HL-60 (cell line): ENCODE data around the gene TMEM31.

ENCODE experiments used
- DNase-seq, 2 experiments: peaks; one replicate each; pipeline ENCODE4 v3.0.0-alpha.2; 2010 to 2020; ENCODE audit warnings: low read depth in 1 of 2, low spot score in 1 of 2
- H3K27ac ChIP-seq: fragments of 250-450 bp; sonication (Bioruptor Pico); replicated peaks from 2 replicates; pipeline ENCODE4 v1.5.1; 2020; ENCODE audit warnings: mild to moderate bottlenecking, moderate library complexity
- H3K27me3 ChIP-seq: fragments of 250-450 bp; sonication (Bioruptor Pico); 2 replicates; pipeline ENCODE4 v1.5.1; 2021; ENCODE audit warnings: mild to moderate bottlenecking, moderate library complexity; ENCODE audit not compliant: insufficient read depth, poor library complexity, severe bottlenecking
- H3K4me3 ChIP-seq: replicated peaks from 2 replicates; pipeline ENCODE4 v1.5.1; 2011; ENCODE audit warnings: mild to moderate bottlenecking, control low read depth, low read length; ENCODE audit not compliant: insufficient read depth
- CTCF ChIP-seq: IDR thresholded peaks from one replicate; pipeline ENCODE4 v1.5.1; 2011; ENCODE audit warnings: low read length, control low read depth, inconsistent platforms; ENCODE audit not compliant: insufficient read depth
- GABPA ChIP-seq: IDR thresholded peaks from 2 replicates; pipeline ENCODE4 v1.6.1; 2012; ENCODE audit warnings: low read depth
- POLR2AphosphoS5 ChIP-seq: IDR thresholded peaks from 2 replicates; pipeline ENCODE4 v1.6.1; 2012; ENCODE audit warnings: low read depth
- REST ChIP-seq: IDR thresholded peaks from 2 replicates; pipeline ENCODE4 v1.6.1; 2012; ENCODE audit warnings: low read depth; ENCODE audit not compliant: insufficient replicate concordance
- SPI1 ChIP-seq: IDR thresholded peaks from 2 replicates; pipeline ENCODE4 v1.6.1; 2012; ENCODE audit warnings: low read depth, mild to moderate bottlenecking, borderline replicate concordance

TMEM31 gene

GRCh38 chrX:103718120-103718519 lies 7.4 kb downstream of the TMEM31 start:
- DNase-seq = no peak
- no peak overlapping the region for H3K27ac ChIP-seq
- no peak for TF ChIP-seq GABPA
- no peak for TF ChIP-seq SPI1
- TF ChIP-seq POLR2AphosphoS5 = no peak

GRCh38 chrX:103722505-103722904 lies 11.8 kb downstream of the TMEM31 start:
- no peak for DNase-seq
- no peak overlapping the region for H3K4me3 ChIP-seq
- TF ChIP-seq SPI1 (no peak), POLR2AphosphoS5 (no peak), REST (no peak), GABPA (no peak), CTCF (no peak)
- no peaks in the 10 kb centered on the region for H3K27me3 ChIP-seq
- no peak overlapping the region for H3K27ac ChIP-seq

More at GRCh38 chrX:103718120-103718519, 7.4 kb downstream of the TMEM31 start:
- no peaks in the 10 kb centered on the region for H3K27me3 ChIP-seq
- H3K4me3 ChIP-seq = no peak overlapping the region

- no peaks in the 10 kb centered on the region for H3K27me3 ChIP-seq
- H3K27ac ChIP-seq = no peak overlapping the region
- H3K4me3 ChIP-seq = no peak overlapping the region
- TF ChIP-seq CTCF (no peak), SPI1 (no peak), POLR2AphosphoS5 (no peak), REST (no peak), GABPA (no peak)
- no peak for DNase-seq
Observed at GRCh38 chrX:103726477-103726876, 15.8 kb downstream of the TMEM31 start.

- no peaks in the 10 kb centered on the region for H3K27me3 ChIP-seq
- DNase-seq = no peak
- no peak overlapping the region for H3K4me3 ChIP-seq
- TF ChIP-seq REST (no peak), POLR2AphosphoS5 (no peak), GABPA (no peak), SPI1 (no peak), CTCF (no peak)
- no peak overlapping the region for H3K27ac ChIP-seq
Observed at GRCh38 chrX:103727115-103727514, 16.4 kb downstream of the TMEM31 start.
